ENCODE data around the gene ZNF45.
"Not testable (repeated sequence)": the region's sequence is repeated elsewhere in the genome, so short reads cannot be mapped to it uniquely, and the experiment has no call there.

DNA sequence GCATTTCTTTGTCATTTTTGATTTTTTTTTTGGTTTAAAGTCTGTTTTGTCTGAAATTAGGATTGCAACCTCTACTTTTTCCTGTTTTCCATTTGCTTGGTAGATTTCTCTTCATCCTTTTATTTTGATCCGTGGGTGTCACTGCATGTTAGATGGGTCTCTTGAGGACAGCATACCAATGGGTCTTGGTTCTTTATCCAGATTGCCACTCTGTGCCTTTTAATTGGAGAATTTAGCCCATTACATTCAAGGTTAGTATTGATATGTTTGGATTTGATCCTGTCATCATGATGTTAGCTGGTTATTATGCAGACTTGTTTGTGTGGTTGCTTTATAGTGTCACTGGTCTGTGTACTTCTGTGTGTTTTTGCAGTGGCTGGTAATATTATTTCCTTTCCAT, 12.3 kb upstream of the ZNF45 start:
- TF ChIP-seq, protein P1, sequence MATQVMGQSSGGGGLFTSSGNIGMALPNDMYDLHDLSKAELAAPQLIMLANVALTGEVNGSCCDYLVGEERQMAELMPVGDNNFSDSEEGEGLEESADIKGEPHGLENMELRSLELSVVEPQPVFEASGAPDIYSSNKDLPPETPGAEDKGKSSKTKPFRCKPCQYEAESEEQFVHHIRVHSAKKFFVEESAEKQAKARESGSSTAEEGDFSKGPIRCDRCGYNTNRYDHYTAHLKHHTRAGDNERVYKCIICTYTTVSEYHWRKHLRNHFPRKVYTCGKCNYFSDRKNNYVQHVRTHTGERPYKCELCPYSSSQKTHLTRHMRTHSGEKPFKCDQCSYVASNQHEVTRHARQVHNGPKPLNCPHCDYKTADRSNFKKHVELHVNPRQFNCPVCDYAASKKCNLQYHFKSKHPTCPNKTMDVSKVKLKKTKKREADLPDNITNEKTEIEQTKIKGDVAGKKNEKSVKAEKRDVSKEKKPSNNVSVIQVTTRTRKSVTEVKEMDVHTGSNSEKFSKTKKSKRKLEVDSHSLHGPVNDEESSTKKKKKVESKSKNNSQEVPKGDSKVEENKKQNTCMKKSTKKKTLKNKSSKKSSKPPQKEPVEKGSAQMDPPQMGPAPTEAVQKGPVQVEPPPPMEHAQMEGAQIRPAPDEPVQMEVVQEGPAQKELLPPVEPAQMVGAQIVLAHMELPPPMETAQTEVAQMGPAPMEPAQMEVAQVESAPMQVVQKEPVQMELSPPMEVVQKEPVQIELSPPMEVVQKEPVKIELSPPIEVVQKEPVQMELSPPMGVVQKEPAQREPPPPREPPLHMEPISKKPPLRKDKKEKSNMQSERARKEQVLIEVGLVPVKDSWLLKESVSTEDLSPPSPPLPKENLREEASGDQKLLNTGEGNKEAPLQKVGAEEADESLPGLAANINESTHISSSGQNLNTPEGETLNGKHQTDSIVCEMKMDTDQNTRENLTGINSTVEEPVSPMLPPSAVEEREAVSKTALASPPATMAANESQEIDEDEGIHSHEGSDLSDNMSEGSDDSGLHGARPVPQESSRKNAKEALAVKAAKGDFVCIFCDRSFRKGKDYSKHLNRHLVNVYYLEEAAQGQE (IDR thresholded peaks at IDR 0.05) = not testable (repeated sequence)
- not testable (repeated sequence) for TF ChIP-seq EHMT2 (IDR thresholded peaks at IDR 0.05; ENCODE audit: low read depth); POLR2A (IDR thresholded peaks at IDR 0.05; ENCODE audit: low read length); RCOR1 (IDR thresholded peaks at IDR 0.05; ENCODE audit: low read depth, low read length); CEBPB (IDR thresholded peaks at IDR 0.05)
- TF ChIP-seq, protein P2, sequence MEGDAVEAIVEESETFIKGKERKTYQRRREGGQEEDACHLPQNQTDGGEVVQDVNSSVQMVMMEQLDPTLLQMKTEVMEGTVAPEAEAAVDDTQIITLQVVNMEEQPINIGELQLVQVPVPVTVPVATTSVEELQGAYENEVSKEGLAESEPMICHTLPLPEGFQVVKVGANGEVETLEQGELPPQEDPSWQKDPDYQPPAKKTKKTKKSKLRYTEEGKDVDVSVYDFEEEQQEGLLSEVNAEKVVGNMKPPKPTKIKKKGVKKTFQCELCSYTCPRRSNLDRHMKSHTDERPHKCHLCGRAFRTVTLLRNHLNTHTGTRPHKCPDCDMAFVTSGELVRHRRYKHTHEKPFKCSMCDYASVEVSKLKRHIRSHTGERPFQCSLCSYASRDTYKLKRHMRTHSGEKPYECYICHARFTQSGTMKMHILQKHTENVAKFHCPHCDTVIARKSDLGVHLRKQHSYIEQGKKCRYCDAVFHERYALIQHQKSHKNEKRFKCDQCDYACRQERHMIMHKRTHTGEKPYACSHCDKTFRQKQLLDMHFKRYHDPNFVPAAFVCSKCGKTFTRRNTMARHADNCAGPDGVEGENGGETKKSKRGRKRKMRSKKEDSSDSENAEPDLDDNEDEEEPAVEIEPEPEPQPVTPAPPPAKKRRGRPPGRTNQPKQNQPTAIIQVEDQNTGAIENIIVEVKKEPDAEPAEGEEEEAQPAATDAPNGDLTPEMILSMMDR (IDR thresholded peaks at IDR 0.05) = not testable (repeated sequence)
